HG02973 (cell line): ENCODE data around the gene RPL31.

Experiments
- ATAC-seq: cut with Tn5 transposase; IDR thresholded peaks from one replicate; pipeline ENCODE4 v1.9.1; 2021; ENCODE audit warnings: moderate library complexity; ENCODE audit not compliant: unreplicated experiment

Gene RPL31

DNA sequence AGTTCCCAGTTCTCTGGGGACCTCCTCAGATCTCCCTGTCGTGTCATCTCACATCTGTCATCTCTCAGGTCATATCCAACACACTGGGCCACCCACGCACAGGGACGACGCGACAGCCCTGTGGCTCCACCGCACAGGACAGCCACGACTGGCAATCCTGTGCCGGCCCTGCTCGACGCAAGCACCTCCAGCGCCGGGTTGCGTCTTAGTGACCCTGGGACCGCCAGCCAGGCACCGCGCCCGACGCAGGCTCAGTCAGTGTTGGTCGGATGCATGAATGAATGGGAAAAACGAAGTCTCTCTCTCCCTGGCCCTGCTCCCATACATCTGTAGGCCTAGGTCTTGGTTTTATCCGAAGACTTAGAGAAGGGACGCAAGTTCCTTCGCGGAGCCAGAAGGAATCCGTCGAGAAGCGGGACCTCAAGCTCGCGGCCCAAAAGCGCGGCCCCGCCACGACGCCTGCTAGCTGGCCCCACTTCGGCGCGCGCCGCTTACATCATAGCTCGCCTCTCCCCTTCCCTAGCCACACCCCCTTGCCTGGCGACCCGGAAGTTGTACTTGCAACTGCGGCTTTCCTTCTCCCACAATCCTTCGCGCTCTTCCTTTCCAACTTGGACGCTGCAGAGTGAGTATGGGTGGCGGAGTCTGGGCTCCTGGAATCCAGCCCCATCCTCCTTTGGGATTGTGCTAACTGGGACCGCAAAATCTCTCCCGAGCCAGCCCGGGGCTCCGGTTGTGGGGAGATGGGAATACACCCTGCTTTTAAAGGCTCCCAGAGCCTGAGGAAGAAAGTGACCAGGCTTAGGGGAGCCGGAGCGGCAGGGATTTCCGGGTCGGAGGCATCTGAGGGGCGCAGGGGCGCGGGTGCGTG is at the start of gene RPL31:
Gene RPL31, plus strand, starts transcription at position 599 of the 871 bp plus-strand sequence. CDS start 413 bp downstream, outside the sequence.
- peak; percentile 93 for ATAC-seq

DNA sequence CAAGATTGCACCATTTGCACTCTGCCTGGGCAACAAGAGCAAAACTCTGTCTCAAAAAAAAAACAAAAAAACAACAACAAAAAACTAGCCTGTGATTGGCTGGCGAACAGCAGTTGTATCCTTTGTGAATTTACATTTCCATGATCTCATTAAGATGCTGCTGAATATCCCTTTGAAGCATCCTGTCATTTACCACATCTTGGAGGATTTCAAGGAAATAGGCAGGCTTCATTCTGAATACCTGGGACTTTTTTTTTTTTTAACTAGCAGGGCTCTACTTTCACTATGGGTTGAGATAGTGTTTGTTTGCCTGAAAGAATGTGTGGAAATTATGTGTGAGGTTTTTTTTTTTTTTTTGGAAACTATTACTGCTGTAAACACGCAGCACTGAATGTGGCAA is 49.6 kb upstream of the RPL31 start:
- ATAC-seq, result no peak

DNA sequence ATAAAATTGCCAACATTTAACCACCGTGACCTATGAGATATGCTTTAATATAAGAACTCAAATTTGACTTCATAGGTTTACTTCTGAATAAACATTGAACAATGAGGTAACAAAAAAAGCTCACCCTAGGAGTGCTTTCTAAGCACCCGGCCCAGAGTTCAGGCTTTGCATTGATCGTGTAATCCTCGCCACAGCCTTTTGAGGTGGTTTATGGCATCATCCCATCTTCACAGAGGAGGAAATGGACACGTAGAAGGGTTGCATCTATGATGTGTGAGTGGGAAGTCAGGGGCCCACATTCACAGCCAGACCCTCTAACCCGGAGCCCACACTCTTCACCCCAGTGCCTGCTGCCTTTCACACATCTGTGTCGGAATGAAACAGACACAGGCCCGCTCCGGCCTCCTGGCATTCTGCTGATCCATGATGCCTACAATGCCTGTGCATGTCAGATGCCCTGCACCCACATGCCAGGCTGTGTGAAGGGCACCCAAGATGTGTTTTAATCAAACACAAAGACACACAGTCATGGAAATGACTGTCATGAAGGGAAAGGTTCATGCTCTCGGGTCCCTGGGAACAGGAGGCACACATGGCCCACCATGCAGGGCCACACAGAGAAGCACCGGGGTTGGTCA is 48.6 kb upstream of the RPL31 start:
- no peak for ATAC-seq

DNA sequence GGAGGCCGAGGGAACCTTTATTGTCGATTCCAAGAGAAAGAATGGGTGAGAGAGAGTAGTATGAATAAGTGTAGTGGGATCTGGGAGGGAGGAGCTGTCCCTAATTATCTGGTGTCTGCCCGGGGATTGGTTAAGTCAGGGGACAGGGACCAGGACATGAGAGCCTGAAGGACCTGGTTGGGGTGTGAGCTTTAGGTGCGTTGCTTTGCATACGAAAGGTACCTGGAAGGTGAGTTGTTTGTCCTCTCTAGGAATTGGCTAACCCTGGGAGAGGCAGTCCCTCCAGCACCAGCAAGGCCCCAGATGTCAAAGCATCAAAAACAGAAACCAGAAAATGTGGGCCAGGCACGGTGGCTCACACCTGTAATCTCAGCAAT is 48.1 kb upstream of the RPL31 start:
- ATAC-seq, result no peak

DNA sequence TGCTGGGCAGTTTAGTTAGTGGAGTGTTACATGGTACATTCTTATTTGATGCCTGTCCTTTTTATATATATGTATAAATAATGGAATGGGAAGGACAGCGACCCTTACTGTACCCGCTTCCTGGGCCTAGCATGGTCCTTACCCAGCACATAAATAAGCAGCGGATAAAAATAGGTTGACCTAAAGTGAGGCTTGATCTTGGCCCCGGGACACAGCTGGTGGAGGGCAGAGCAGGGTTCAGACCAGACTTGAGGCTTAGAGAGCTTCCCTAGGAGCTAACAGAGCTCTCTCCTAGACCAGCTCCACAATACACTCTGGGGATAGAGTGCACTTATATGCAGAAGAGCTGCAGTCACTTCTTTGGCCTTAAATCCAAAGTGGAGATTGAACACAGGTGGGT is 46.9 kb upstream of the RPL31 start:
- no peak for ATAC-seq

DNA sequence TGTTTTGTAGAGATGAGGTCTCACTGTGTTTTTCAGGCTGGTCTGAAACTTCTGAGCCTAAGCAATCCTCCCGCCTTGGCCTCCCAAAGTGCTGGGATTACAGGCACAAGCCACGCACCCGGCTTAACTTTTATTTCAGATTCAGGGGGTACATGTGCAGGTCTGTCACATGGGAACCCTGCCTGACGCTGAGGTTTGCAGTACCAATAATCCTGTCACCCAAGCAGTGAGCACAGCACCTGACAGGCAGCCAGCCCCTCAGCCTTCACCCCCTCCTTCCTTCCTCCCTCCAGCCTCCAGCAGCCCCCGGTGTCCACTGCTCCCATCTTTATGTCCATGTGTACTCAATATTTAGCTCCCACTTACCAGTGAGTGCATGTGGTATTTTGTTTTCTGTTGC is 46.0 kb upstream of the RPL31 start:
- ATAC-seq, result no peak

DNA sequence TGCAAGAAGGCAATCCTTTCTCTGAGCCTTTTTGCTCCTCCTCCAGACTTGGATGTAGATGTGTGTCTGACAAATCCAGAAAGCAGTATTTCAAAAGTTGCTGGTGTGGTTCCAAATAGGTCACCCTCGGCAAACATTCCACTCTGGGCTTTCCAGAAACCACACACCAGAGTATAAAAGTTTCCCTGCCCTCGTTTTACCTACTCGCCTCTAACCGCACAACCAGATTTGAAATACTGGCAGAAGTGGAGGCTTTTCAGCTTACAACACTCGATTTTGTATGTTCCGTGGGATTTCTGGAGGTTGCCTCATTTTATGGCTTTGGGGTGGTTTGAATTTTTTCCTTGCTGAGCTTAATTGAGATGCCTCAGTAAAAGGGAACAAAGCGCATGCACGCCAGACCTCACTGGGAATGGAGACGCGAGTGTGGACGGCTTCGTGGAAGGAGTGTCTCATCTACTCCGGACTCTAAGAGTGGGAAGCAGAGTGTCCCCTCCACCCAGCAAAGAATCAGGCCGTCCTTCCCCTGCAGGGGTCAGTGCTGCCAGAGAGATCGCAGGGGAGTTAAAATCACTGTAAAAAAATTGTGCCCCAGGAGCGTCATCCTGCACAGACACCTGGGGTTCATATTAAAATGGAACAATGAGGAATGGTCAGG is 44.0 kb upstream of the RPL31 start:
- ATAC-seq, result no peak

DNA sequence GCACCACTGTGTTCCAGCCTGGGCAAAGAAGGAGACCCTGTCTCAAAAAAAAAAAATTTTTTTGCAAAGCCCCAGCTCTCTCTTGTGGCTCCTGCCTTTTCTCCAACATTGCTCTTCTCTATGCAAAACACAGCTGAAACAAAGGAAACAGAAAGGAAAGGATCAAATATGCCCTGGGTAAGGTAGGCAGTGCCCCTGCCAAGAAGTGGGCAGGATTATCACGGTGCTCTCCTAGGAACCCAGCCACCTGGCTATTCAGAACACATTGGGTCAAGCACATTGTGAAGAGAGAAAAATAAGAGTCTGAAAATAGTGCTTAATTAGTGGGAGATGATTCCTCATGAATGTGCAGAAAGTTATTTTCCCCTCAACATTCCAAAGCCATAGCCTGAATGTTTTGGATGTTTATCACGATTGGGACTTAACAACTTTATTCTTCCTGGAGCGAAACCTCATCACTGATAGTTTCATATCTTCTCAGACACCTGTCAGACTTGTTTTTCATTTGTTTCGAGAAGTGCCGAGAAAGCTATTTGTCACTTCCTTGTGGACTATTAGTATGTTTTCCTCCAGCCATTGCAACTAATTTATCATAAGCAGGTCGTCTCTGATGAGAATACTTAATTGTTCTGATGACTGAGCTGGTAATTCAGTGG is 42.7 kb upstream of the RPL31 start:
- ATAC-seq, result no peak

DNA sequence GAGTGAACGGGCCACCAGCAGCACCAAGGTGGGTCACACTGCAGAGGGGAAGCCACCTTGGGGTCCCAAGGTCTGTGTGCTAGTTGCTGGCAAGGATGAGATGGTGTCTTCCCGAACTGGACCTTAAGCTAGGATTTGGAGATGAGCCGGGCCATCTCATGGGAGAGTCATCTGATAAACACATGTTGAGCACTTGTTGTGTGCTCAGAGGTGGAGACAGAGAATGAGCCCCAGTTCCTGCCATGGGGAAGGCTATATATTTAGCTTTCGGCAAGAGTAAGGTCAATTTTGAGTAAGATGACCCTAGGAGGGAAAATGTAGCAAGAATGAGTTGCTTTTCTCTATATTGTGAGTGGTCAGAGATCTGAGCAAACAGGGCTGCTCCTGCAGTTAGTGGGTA is 41.4 kb upstream of the RPL31 start:
- no peak for ATAC-seq

DNA sequence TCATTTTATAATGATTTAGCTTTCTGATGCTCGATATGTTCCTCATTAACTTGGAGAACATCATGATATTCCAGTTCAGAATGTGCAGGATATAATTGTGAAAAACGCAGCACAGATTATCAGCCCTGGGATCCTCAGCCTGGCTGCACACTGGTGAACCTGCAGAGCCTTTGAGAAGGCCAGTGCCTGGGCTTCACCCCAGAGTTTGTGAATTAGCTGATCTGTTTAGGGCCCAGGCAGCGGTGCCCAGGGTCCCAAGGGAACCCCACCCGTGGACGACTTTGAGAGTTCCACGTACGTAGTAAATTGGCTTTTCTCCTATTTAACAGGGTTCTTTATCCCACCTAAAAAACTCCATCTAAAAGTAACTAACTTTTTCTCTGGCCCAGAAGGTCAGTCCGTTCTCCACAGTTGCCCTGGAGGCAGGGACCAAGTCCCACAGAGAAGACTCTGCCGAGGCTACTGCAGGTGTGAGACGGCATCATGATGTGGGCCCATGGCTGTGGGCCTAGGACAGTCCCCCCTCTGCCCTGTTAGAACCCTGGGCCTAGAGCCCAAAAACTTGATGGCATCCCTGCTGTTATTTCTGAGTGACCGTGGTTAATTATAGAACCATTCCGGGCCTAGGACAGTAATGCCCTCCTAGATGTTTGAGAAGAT is 39.6 kb upstream of the RPL31 start:
- ATAC-seq, result no peak

DNA sequence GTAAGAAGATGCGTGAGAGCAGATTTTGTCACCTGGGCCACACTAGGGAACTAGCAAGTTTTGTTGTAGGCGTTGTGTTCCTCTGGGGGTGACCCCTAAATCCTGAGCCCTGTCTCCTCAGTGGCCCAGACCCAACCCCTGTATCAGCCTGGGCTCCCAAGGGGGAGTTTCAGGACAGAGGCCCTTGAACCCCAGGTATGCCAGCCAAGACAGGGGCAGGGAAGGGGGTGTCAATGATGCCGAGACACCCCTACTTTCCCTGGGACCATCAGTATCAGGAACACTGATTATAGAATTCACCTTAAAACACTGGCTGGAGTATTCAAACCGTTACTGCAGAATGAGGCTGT is 39.1 kb upstream of the RPL31 start:
- ATAC-seq, result no peak

DNA sequence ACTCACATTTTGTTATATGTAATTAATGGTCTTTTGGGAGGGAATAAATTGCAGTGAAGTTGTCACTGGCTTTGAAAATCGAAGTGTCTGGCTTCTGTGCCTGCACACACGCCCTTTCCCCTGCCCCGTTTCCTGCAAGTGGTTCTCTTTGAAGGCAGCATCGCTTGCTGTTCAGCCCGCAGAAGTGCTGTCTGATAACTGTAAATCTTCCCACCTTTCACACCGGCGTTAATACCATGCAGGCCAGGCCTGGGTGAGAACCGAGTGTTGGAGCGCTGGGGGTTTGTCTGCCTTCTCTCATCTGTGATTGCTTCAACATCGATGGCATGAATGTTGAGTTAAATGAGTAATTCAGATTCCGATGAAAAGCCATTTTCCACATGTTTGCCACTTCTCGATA is 37.9 kb upstream of the RPL31 start:
- no peak for ATAC-seq

DNA sequence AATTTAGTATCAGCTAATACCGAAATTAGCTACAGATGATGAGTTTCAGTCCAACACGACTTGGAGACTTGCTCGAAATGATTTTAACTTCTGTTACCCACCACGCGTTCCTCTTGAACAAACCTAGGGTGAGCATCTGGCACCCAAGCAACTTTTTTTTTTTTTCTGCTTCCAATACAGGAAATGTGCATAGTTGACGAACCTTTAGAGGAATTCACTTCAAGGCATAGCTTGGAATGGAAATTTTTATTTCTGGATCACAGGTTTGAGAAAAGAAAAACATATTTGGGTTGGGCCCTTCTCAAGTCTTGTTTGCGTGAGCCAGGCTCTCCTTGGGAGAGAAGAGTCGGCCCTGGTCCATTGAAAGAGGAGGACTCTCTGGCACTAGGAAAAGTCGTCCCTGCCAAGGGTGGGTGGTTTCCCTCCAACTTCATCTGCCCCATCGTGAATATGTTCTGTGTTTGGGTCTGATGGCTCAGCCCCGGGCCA is 37.4 kb upstream of the RPL31 start:
- ATAC-seq, result no peak

DNA sequence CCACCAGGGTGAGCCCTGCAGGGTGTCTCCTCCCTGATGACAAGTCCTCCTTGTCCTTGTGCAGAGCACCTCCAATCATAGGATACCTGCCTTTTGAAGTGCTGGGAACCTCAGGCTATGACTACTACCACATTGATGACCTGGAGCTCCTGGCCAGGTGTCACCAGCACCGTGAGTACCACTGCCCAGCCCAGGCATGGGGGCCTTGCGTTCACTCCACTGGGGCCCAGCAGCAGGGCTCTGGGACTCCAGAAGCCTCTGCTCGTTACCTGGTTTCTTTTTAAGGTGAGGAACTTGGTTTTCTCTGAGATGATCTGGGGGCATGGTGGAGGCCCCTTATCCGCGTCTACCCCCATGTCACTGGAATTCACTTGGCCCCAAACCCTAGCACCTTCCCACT is 36.5 kb upstream of the RPL31 start:
- no peak for ATAC-seq

DNA sequence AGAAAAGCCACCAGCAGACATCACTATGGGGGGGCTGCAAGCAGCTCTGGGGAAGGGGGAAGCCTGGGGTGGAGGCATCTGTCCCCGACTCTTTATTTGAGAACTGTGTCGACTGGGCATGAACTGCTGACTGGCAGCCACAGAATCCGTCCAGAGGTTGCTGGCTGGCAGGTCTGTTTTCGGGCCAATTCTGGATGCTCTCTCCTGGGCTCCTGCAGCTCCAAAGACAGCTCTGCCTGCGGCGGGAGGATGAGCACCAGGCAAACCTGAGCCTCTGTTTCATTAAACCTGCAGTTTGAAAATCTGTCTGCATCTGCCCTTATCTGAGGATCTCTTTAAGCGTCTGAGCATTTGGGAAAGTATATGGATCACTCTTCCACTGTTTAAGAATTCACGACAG is 34.4 kb upstream of the RPL31 start:
- ATAC-seq, result no peak

DNA sequence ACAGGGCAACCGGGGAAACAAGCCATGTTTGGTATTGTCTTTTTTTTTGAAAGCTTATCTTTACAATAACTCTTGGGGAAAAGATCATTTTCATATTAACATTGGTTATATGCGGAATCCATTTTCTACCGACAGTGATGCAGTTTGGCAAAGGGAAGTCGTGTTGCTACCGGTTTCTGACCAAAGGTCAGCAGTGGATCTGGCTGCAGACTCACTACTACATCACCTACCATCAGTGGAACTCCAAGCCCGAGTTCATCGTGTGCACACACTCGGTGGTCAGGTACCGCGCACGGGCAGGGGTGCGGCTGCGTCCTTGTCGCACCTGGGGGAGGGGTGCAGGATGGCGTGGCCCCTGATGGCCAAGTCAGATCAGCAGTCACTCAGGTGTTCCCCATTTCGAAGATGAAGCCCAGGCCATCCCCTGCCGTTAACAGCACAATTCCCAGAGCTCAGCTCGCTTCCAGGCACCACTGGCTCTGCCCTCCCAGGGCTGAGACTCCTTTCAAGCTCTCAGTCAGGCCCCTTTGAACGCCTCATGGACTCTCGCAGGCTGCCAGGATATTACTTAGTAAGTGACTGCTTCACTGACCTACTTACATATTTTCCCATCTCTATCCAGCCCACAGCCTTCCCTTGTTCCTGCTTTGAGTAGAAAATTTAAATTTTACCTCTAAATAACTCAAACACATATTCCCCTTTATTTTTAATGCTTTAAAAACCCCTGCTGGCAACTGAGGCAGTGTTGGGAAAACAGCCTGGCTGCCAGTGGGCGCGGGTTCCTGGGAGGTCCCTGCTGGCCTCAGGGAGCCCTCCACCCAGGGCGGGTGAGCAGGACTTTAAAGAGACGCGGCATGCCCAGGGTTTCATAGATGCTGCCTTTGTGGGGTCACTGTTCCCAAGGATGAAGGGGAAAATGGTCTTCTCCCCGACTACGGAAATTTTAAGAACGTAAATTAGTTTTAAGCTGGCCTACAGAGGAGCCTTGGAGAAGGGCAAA is 33.6 kb upstream of the RPL31 start:
- no peak for ATAC-seq

DNA sequence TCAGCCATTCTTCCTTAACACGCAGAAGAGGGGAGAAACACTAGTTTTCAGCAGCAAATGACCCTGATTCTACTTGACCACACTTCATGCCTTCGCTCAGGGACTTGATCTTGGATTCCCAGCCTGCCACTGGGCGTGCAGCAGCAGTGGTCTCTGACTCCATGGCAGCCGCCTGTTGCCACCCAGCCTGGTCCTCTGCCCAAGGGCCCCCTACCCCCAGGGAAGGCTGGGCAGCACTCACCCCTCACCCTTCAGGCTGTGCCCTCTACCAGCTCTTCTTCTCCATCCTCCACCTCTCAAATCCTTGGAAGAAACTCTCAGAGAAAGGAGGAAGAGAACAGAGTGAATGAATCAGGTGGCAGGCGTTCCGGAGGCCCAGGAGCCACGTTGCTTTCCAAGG is 32.1 kb upstream of the RPL31 start:
- ATAC-seq, result no peak

DNA sequence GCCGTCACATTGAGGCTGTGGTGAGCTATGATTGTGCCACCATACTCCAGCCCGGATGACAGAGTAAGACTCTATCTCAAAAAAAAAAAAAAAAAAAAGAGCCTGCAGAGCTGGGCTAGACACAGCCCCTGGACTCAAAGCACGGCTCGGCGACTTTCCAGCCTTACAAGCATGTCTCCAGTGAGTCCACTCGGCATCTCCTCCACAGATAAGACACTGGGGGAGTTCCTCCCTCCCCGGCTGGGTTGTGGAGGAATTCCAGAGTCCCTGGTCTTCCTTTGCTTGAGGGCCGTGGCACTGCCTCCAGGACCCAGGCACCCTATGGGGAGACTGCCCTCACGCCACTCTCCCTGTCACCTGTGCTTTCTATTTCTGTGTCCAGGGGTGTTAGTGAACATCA is 30.9 kb upstream of the RPL31 start:
- no peak for ATAC-seq

DNA sequence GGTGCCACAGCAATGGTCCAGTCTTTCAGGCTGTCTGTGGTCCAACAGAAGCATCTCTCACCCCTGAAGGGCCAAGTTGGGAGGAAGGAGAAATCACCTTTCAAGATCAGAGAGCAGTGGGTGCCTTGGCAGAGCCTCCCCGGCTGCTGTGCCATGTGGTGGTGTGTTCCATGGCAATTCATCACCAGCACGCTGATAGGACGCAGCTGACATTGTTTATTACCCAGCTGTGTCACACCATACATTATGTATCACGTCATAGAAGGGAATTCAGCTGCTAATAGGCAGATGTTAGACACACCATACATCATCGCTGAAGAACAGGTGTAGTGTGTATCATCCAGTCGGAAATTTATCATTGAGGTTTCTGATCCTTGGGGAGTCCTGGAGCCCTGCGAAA is 29.6 kb upstream of the RPL31 start:
- no peak for ATAC-seq
